SK-N-SH treated with all-trans-retinoic acid at 6 μM for 48 hours (cell line): ENCODE measurements around the gene GALNT6.

Source experiments
- ATAC-seq: fragments of 200-7000 bp; cut with Tn5 transposase; 3 replicates; pipeline ENCODE4 v1.9.1; 2020; ENCODE audit warnings: mild to moderate bottlenecking, moderate library complexity
- ARNTL ChIP-seq: fragments of 450-650 bp; formaldehyde crosslinking; IDR thresholded peaks from 2 replicates; pipeline ENCODE4 v1.5.0; 2020; ENCODE audit warnings: low read depth, mild to moderate bottlenecking, moderate library complexity, borderline replicate concordance
- BACH2 ChIP-seq: fragments of 250-450 bp; sonication (Bioruptor Pico); IDR thresholded peaks from 2 replicates; pipeline ENCODE4 v1.9.0; 2021; ENCODE audit warnings: mild to moderate bottlenecking, borderline replicate concordance
- CSDC2 ChIP-seq: fragments of 250-450 bp; sonication (Bioruptor Pico); IDR thresholded peaks from 2 replicates; pipeline ENCODE4 v1.5.0; 2020; ENCODE audit warnings: mild to moderate bottlenecking, moderate library complexity
- ESRRG ChIP-seq: fragments of 250-450 bp; sonication (Bioruptor Pico); IDR thresholded peaks from 2 replicates; pipeline ENCODE4 v1.6.1; 2021; ENCODE audit warnings: mild to moderate bottlenecking
- GLIS3 ChIP-seq: fragments of 250-450 bp; sonication (Bioruptor Pico); IDR thresholded peaks from 2 replicates; pipeline ENCODE4 v1.5.0; 2020; ENCODE audit warnings: mild to moderate bottlenecking, moderate library complexity
- OSR1 ChIP-seq: fragments of 250-450 bp; sonication (Bioruptor Pico); IDR thresholded peaks from 2 replicates; pipeline ENCODE4 v1.8.0; 2022; ENCODE audit warnings: moderate library complexity, mild to moderate bottlenecking, inconsistent platforms
- PPARA ChIP-seq: fragments of 250-450 bp; sonication (Bioruptor Pico); IDR thresholded peaks from 2 replicates; pipeline ENCODE4 v1.5.0; 2020; ENCODE audit warnings: mild to moderate bottlenecking, borderline replicate concordance
- RARB ChIP-seq: fragments of 250-450 bp; sonication (Bioruptor Pico); IDR thresholded peaks from 2 replicates; pipeline ENCODE4 v1.8.0; 2021; ENCODE audit warnings: mild to moderate bottlenecking, moderate library complexity
- SNAI2 ChIP-seq: fragments of 250-450 bp; sonication (Bioruptor Pico); IDR thresholded peaks from 2 replicates; pipeline ENCODE4 v1.5.0; 2020; ENCODE audit warnings: mild to moderate bottlenecking, moderate library complexity
- TCF4 ChIP-seq: fragments of 250-450 bp; sonication (Bioruptor Pico); IDR thresholded peaks from 2 replicates; pipeline ENCODE4 v1.8.0; 2021; ENCODE audit warnings: mild to moderate bottlenecking, moderate library complexity, borderline replicate concordance
- TOX ChIP-seq: fragments of 250-450 bp; sonication (Bioruptor Pico); IDR thresholded peaks from 2 replicates; pipeline ENCODE4 v1.8.0; 2021; ENCODE audit warnings: mild to moderate bottlenecking, moderate library complexity, borderline replicate concordance
- TSHZ2 ChIP-seq: fragments of 250-450 bp; sonication (Bioruptor Pico); IDR thresholded peaks from 2 replicates; pipeline ENCODE4 v1.5.0; 2020; ENCODE audit warnings: mild to moderate bottlenecking, moderate library complexity
- ZC3H10 ChIP-seq: fragments of 250-450 bp; sonication (Bioruptor Pico); IDR thresholded peaks from 2 replicates; pipeline ENCODE4 v1.5.1; 2021; ENCODE audit warnings: mild to moderate bottlenecking, moderate library complexity
- ZFP3 ChIP-seq: fragments of 250-450 bp; sonication (Bioruptor Pico); IDR thresholded peaks from 2 replicates; pipeline ENCODE4 v1.5.0; 2020; ENCODE audit warnings: mild to moderate bottlenecking, moderate library complexity
- ZFP30 ChIP-seq: fragments of 450-650 bp; formaldehyde crosslinking; IDR thresholded peaks from 2 replicates; pipeline ENCODE4 v1.5.0; 2022; ENCODE audit warnings: mild to moderate bottlenecking, moderate library complexity
- ZNF565 ChIP-seq: fragments of 450-650 bp; formaldehyde crosslinking; conservative IDR thresholded peaks from 2 replicates; pipeline ENCODE4 v1.5.0; 2020; ENCODE audit warnings: low read depth, mild to moderate bottlenecking, moderate library complexity
- ZNF8 ChIP-seq: fragments of 450-650 bp; formaldehyde crosslinking; IDR thresholded peaks from 2 replicates; pipeline ENCODE4 v1.5.0; 2020; ENCODE audit warnings: mild to moderate bottlenecking, moderate library complexity
- TF ChIP-seq, protein P1 (sequence below): fragments of 250-450 bp; sonication (Bioruptor Pico); IDR thresholded peaks from 2 replicates; pipeline ENCODE4 v1.8.0; 2021; ENCODE audit warnings: low read depth, mild to moderate bottlenecking, moderate library complexity, borderline replicate concordance
- TF ChIP-seq, protein P2 (sequence below): fragments of 250-450 bp; sonication (Bioruptor Pico); IDR thresholded peaks from 2 replicates; pipeline ENCODE4 v1.5.1; 2020; ENCODE audit warnings: low read depth, mild to moderate bottlenecking, moderate library complexity
- TF ChIP-seq, protein P3 (sequence below): fragments of 250-450 bp; sonication (Bioruptor Pico); IDR thresholded peaks from 2 replicates; pipeline ENCODE4 v1.8.0; 2020; ENCODE audit warnings: mild to moderate bottlenecking, moderate library complexity, borderline replicate concordance
- TF ChIP-seq, protein P4 (sequence below): fragments of 250-450 bp; sonication (Bioruptor Pico); IDR thresholded peaks from 2 replicates; pipeline ENCODE4 v1.5.1; 2021; ENCODE audit warnings: mild to moderate bottlenecking, moderate library complexity

The GALNT6 gene

DNA sequence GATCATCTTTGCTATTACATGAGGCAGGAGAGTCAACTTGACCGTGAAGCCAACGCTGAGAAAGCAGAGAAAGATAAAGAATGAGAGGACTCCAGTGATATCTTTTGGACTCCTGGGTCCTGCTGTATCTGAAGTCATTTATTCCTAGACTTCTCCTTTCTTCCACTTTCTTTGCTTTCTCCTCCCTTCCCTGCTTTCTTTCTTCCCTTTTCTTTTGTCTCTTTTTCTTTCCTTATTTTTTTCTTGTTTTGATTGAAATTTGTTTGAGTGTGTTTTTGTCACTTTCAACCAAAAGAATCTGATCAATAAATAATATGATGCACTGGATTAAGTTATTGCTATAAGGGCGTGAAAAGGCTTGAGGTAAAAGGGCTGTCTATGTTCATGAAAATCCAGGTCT is 13.4 kb upstream of the GALNT6 start:
- no peak for TF ChIP-seq TOX (CRISPR knock-in tag)
- TF ChIP-seq ZNF8 (CRISPR knock-in tag), result no peak
- no peak for TF ChIP-seq SNAI2 (CRISPR knock-in tag)
- no peak for TF ChIP-seq OSR1
- TF ChIP-seq, protein P1, sequence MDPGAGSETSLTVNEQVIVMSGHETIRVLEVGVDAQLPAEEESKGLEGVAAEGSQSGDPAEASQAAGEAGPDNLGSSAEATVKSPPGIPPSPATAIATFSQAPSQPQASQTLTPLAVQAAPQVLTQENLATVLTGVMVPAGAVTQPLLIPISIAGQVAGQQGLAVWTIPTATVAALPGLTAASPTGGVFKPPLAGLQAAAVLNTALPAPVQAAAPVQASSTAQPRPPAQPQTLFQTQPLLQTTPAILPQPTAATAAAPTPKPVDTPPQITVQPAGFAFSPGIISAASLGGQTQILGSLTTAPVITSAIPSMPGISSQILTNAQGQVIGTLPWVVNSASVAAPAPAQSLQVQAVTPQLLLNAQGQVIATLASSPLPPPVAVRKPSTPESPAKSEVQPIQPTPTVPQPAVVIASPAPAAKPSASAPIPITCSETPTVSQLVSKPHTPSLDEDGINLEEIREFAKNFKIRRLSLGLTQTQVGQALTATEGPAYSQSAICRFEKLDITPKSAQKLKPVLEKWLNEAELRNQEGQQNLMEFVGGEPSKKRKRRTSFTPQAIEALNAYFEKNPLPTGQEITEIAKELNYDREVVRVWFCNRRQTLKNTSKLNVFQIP (CRISPR knock-in tag), result no peak
- TF ChIP-seq, all 23 proteins: peak for 0
- no peak for ATAC-seq

DNA sequence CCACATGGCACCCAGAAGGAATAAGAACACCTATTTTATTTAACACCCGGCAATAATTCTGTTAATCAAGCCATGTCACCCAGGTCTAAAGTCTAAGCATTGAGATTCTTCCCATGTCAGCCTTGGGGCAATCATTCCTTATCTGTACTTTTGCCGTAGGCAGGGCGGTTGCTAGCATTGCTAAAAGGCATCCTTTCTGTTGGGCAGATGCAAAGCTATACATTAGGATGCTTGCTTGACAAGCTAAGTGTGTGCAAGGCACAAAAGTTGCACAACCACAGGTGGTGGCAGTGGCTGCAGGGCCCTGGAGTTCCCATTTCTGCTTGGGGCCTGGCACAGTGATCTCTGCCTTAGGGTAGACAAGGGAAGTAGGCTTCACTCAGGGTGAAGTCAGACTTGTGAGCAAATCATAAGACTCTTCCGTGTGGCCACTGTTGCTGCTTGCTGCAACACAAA is 12.5 kb upstream of the GALNT6 start:
- no peak for ATAC-seq
- no peak for TF ChIP-seq ZNF8 (CRISPR knock-in tag)

DNA sequence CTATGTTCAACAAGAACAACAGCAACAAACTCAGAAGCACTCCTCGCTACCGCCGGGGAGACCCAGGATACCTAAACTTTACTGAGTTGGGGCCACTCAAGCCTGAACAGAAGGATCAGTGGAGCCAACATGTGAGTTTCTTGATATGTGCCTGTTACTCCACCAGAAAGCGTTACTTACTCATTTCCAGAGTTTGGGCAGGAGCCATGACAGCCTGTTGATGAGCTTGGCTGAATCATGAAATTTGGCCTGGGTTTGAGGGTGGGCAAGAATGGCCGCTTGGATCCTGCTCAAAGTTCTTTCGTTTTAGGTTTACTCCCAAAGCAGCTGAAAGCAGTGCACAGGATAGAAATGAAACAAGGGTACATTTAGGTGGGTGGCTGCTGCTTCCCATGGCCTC is 12.0 kb upstream of the GALNT6 start:
- TF ChIP-seq, protein P2, sequence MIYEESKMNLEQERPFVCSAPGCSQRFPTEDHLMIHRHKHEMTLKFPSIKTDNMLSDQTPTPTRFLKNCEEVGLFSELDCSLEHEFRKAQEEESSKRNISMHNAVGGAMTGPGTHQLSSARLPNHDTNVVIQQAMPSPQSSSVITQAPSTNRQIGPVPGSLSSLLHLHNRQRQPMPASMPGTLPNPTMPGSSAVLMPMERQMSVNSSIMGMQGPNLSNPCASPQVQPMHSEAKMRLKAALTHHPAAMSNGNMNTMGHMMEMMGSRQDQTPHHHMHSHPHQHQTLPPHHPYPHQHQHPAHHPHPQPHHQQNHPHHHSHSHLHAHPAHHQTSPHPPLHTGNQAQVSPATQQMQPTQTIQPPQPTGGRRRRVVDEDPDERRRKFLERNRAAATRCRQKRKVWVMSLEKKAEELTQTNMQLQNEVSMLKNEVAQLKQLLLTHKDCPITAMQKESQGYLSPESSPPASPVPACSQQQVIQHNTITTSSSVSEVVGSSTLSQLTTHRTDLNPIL (CRISPR knock-in tag), result no peak
- TF ChIP-seq TCF4 (CRISPR knock-in tag), result no peak
- TF ChIP-seq ESRRG, result no peak
- no peak for TF ChIP-seq CSDC2 (CRISPR knock-in tag)
- no peak for TF ChIP-seq TOX (CRISPR knock-in tag)
- TF ChIP-seq, protein P1 (CRISPR knock-in tag), result no peak
- TF ChIP-seq ZNF8 (CRISPR knock-in tag), result no peak
- TF ChIP-seq BACH2 (CRISPR knock-in tag), result no peak
- TF ChIP-seq, protein P3, sequence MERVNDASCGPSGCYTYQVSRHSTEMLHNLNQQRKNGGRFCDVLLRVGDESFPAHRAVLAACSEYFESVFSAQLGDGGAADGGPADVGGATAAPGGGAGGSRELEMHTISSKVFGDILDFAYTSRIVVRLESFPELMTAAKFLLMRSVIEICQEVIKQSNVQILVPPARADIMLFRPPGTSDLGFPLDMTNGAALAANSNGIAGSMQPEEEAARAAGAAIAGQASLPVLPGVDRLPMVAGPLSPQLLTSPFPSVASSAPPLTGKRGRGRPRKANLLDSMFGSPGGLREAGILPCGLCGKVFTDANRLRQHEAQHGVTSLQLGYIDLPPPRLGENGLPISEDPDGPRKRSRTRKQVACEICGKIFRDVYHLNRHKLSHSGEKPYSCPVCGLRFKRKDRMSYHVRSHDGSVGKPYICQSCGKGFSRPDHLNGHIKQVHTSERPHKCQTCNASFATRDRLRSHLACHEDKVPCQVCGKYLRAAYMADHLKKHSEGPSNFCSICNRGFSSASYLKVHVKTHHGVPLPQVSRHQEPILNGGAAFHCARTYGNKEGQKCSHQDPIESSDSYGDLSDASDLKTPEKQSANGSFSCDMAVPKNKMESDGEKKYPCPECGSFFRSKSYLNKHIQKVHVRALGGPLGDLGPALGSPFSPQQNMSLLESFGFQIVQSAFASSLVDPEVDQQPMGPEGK, result no peak
- no peak for TF ChIP-seq OSR1
- no peak for TF ChIP-seq ARNTL (CRISPR knock-in tag)
- TF ChIP-seq ZFP30, result no peak
- TF ChIP-seq TSHZ2 (CRISPR knock-in tag), result no peak
- TF ChIP-seq PPARA (CRISPR knock-in tag), result no peak
- TF ChIP-seq ZNF565 (CRISPR knock-in tag), result no peak
- TF ChIP-seq GLIS3 (CRISPR knock-in tag), result no peak
- TF ChIP-seq ZC3H10, result no peak
- TF ChIP-seq ZFP3, result no peak
- no peak for TF ChIP-seq SNAI2 (CRISPR knock-in tag)
- TF ChIP-seq RARB, result no peak
- ATAC-seq, result no peak

DNA sequence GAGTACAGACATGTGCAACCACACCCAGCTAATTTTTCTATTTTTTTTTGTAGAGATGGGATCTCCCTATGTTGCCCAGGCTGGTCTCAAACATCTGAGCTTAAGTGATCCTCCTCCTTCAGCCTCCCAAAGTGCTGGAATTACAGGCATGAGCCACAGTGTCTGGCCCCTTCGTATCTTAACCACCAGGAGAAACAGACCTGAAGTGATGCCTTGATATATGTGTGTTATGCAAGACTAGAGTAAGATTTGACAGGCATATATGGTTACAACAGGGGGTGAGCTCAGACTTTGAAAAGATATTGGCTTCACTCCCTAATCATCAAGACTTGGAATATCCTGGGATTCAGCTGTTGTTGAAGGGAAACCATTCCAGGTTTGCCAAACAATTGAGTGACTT is 10.7 kb upstream of the GALNT6 start:
- no peak for ATAC-seq
- TF ChIP-seq TCF4 (CRISPR knock-in tag) (no peak), SNAI2 (CRISPR knock-in tag) (no peak), GLIS3 (CRISPR knock-in tag) (no peak)
- TF ChIP-seq, protein P1 (CRISPR knock-in tag), result no peak
- TF ChIP-seq, protein P2 (CRISPR knock-in tag), result no peak
- TF ChIP-seq, protein P4, sequence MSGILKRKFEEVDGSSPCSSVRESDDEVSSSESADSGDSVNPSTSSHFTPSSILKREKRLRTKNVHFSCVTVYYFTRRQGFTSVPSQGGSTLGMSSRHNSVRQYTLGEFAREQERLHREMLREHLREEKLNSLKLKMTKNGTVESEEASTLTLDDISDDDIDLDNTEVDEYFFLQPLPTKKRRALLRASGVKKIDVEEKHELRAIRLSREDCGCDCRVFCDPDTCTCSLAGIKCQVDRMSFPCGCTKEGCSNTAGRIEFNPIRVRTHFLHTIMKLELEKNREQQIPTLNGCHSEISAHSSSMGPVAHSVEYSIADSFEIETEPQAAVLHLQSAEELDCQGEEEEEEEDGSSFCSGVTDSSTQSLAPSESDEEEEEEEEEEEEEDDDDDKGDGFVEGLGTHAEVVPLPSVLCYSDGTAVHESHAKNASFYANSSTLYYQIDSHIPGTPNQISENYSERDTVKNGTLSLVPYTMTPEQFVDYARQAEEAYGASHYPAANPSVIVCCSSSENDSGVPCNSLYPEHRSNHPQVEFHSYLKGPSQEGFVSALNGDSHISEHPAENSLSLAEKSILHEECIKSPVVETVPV (CRISPR knock-in tag), result no peak
